ENCODE measurements around the gene P3H2.

P3H2 gene

DNA sequence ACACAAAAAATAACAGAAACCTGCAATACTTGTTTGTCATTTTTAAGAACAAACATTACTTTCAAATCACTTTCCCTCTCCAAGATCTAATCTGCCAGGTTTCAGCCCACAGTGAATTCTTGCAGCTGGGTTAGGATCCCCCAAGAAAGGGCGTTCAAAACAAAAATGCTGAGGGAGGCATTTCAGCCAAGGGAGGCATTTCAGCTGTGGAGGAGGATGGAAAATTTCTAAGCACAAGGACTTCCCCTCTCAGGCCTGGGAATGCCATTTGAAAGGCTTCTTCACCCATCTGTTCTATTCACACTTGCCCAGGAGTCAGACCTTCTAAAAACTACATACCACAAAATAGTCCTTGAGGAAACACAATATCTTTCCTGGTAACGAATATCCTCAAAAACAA is 69.1 kb downstream of the P3H2 start:
- H3K36me3 ChIP-seq (ENCODE audit: insufficient read depth, low read length): no peaks in the 10 kb centered on the region
- DNase-seq (ENCODE audit: low read depth, low spot score): no peak
- no peaks in the 10 kb centered on the region for H3K9me3 ChIP-seq (ENCODE audit: low read depth, low read length)
- no peak overlapping the region for H3K9ac ChIP-seq (ENCODE audit: insufficient read length)
- H3K4me3 ChIP-seq: peak overlapping the region; percentile 29; the same call in 1 of the 2 replicates
- H3K27ac ChIP-seq: peak overlapping the region; percentile 82
- TF ChIP-seq FOXP2 (optimal IDR thresholded peaks at IDR 0.05; ENCODE audit: control extremely low read depth, extremely low read length, insufficient read depth) (no peak), EZH2 (IDR thresholded peaks at IDR 0.05) (no peak), POLR2AphosphoS5 (IDR thresholded peaks at IDR 0.05; ENCODE audit: borderline replicate concordance, low read depth, low read length) (no peak)

DNA sequence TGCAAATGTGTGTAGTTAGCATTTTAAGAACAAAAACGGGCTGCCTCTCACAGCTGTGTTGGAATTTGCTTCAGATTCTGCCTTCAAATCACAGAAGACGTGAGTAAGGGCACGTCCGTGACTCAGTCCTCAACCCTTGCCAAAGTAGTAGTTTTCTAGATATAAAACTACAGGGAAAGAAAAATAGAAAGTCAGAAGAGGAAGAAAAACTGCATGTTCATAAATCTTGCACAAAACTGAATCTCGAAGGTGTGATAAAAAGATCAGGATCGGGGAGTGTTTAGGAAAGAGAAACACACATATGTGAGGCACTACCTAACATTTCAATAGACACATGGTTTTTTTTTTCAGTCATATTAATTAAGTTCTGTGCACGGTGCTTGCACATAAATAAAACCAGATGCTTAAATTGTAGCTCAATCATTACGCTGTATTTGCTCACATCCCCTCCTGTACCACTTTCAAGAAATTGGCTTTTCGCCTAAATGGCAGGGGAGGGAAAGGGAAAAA is 71.7 kb downstream of the P3H2 start:
- Histone ChIP-seq H3K9ac (ENCODE audit: insufficient read length) (peak overlapping the region; percentile 69), H3K4me3 (peak overlapping the region; percentile 76), H3K36me3 (ENCODE audit: insufficient read depth, low read length) (no peaks in the 10 kb centered on the region), H3K9me3 (ENCODE audit: low read depth, low read length) (no peaks in the 10 kb centered on the region), H3K27ac (peak overlapping the region; percentile 95)
- 0 out of 2 replicates have a peak, but pooled peaks have one; percentile 28 for TF ChIP-seq POLR2AphosphoS5 (IDR thresholded peaks at IDR 0.05; ENCODE audit: borderline replicate concordance, low read depth, low read length)
- no peak for TF ChIP-seq EZH2 (IDR thresholded peaks at IDR 0.05)
- no peak for TF ChIP-seq FOXP2 (optimal IDR thresholded peaks at IDR 0.05; ENCODE audit: control extremely low read depth, extremely low read length, insufficient read depth)
- peak; percentile 76 for DNase-seq (ENCODE audit: low read depth, low spot score)

DNA sequence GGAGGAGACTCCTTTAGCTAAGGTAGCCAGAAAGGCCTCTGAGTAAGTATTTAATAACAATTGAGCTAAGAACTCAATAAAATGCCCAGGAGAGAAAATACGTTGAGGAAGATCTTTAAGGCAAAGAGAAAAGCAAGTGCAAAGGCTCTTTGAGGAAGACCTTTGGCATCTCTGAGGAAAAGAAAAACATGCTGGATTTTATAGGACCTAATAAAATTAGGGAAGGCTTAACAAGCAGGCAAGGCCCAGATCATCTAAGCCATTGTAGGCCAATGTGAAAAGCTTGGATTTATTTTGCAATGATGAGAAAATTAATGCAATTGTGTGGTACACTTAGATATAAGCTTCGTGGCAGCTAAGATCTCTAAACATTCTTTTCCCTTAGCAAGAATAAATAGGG is 75.7 kb downstream of the P3H2 start:
- H3K36me3 ChIP-seq (ENCODE audit: insufficient read depth, low read length): no peaks in the 10 kb centered on the region
- no peak overlapping the region for H3K4me3 ChIP-seq
- DNase-seq (ENCODE audit: low read depth, low spot score): no peak
- no peaks in the 10 kb centered on the region for H3K9me3 ChIP-seq (ENCODE audit: low read depth, low read length)
- peak overlapping the region; percentile 77 for H3K27ac ChIP-seq
- no peak overlapping the region for H3K9ac ChIP-seq (ENCODE audit: insufficient read length)
- TF ChIP-seq EZH2 (IDR thresholded peaks at IDR 0.05): no peak
- TF ChIP-seq FOXP2 (optimal IDR thresholded peaks at IDR 0.05; ENCODE audit: control extremely low read depth, extremely low read length, insufficient read depth): no peak
- no peak for TF ChIP-seq POLR2AphosphoS5 (IDR thresholded peaks at IDR 0.05; ENCODE audit: borderline replicate concordance, low read depth, low read length)

DNA sequence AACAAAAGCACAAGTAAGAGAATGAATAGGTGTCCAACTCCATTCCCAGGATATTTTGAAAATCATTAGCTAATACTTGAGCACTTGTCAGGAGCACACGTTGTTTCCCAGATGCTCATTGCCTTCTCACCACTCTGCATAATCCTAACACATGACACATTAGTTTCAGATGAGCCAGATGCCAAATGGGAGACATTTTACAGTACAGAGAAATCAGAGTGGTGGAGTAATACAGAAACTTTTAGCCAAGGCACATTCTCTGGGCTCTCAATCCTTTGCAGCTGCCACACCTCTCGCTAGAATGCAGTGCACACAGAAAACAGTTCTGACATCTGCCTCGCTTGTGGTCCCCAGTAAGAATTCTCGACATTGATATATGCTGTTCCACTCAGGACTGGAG is 76.6 kb downstream of the P3H2 start:
- no peak for DNase-seq (ENCODE audit: low read depth, low spot score)
- Histone ChIP-seq H3K9me3 (ENCODE audit: low read depth, low read length) (no peaks in the 10 kb centered on the region), H3K9ac (ENCODE audit: insufficient read length) (no peak overlapping the region), H3K4me3 (peak overlapping the region; percentile 14; the same call in 1 of the 2 replicates), H3K36me3 (ENCODE audit: insufficient read depth, low read length) (no peaks in the 10 kb centered on the region), H3K27ac (peak overlapping the region; percentile 77)
- TF ChIP-seq FOXP2 (optimal IDR thresholded peaks at IDR 0.05; ENCODE audit: control extremely low read depth, extremely low read length, insufficient read depth) (no peak), POLR2AphosphoS5 (IDR thresholded peaks at IDR 0.05; ENCODE audit: borderline replicate concordance, low read depth, low read length) (no peak), EZH2 (IDR thresholded peaks at IDR 0.05) (no peak)

DNA sequence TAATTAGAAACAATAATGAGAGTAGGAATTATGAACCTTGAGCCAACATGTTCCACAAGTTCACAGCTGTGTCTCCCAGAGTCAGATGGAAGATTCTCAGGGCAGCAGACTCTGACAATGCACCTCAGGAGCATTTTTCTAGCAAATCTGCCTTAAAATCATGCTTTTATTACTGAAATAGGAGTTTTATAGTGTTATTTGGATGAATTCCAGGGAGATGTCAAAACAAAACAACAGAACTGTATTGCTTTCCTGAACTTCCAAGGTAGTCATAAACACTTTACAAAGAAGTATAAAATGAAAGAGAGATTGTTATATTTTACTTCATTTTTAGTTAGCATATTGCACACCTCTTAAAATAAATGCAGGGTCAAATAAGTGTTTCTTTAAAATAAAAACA is 77.0 kb downstream of the P3H2 start:
- no peak for DNase-seq (ENCODE audit: low read depth, low spot score)
- H3K36me3 ChIP-seq (ENCODE audit: insufficient read depth, low read length): no peaks in the 10 kb centered on the region
- H3K27ac ChIP-seq: peak overlapping the region; percentile 77
- H3K9ac ChIP-seq (ENCODE audit: insufficient read length): no peak overlapping the region
- peak overlapping the region; percentile 14; the same call in 1 of the 2 replicates for H3K4me3 ChIP-seq
- H3K9me3 ChIP-seq (ENCODE audit: low read depth, low read length): no peaks in the 10 kb centered on the region
- no peak for TF ChIP-seq FOXP2 (optimal IDR thresholded peaks at IDR 0.05; ENCODE audit: control extremely low read depth, extremely low read length, insufficient read depth)
- no peak for TF ChIP-seq EZH2 (IDR thresholded peaks at IDR 0.05)
- no peak for TF ChIP-seq POLR2AphosphoS5 (IDR thresholded peaks at IDR 0.05; ENCODE audit: borderline replicate concordance, low read depth, low read length)

DNA sequence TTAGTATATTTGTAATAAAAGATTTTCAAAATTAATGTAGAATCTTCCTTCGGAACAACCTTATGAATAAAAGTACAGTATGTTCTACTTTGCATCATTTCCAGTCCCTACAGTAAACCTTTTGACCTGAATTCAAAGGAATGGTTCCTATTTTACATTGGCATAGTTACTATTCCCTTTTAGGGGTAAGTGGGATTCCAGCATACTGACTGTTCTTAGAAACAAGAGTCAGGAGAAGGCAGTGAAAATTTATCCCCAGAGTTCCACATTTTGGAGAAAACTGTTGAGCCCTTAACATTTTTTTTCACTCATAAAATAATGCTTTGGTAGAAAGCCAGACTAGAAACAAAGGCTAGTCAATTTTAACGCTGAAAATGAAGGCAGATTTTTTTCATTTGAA is 78.1 kb downstream of the P3H2 start:
- H3K9ac ChIP-seq (ENCODE audit: insufficient read length): peak overlapping the region; percentile 63
- no peaks in the 10 kb centered on the region for H3K36me3 ChIP-seq (ENCODE audit: insufficient read depth, low read length)
- peak overlapping the region; percentile 79 for H3K27ac ChIP-seq
- DNase-seq (ENCODE audit: low read depth, low spot score): no peak
- TF ChIP-seq FOXP2 (optimal IDR thresholded peaks at IDR 0.05; ENCODE audit: control extremely low read depth, extremely low read length, insufficient read depth): no peak
- no peak for TF ChIP-seq EZH2 (IDR thresholded peaks at IDR 0.05)
- TF ChIP-seq POLR2AphosphoS5 (IDR thresholded peaks at IDR 0.05; ENCODE audit: borderline replicate concordance, low read depth, low read length): no peak
- peak overlapping the region; percentile 24; the same call in 1 of the 2 replicates for H3K4me3 ChIP-seq
- no peaks in the 10 kb centered on the region for H3K9me3 ChIP-seq (ENCODE audit: low read depth, low read length)

DNA sequence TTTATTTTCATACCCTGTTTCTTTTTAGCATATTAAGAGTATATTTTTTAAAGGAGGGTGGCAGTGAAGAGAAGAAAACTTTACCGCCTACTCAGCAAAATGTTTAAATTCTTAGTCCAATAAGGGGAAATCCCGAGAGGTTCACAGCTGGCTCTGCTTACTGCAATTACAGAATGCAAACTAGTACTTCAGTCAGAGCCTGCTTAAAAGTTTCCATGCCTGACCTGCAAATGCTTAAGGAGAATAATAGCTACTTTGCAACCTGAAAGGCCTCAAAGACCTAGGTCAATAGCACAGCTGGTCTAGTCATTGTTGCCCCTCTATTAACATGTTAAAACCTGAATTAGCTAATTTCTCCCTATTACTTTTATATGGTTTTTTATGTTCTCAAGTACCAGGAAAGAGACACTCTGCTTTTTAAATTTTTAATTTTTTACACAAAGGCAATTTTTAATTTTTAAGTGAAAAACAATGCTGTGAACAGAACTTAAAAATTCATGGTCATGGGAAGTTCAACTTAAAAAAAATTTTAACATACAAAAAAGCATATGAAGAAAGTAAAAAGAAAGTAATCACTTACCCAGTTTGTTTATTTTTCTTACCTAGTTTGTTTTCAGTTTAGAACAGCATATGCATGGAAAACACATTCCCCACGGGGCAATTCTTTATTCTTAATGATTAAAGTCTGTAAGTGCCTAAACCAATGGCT is 79.2 kb downstream of the P3H2 start:
- H3K9ac ChIP-seq (ENCODE audit: insufficient read length): peak overlapping the region; percentile 63
- H3K36me3 ChIP-seq (ENCODE audit: insufficient read depth, low read length): no peaks in the 10 kb centered on the region
- DNase-seq (ENCODE audit: low read depth, low spot score): peak; percentile 95
- H3K9me3 ChIP-seq (ENCODE audit: low read depth, low read length): no peaks in the 10 kb centered on the region
- H3K27ac ChIP-seq: peak overlapping the region; percentile 79
- H3K4me3 ChIP-seq: peak overlapping the region; percentile 62
- peak; percentile 37; the same call in 1 of the 2 replicates for TF ChIP-seq POLR2AphosphoS5 (IDR thresholded peaks at IDR 0.05; ENCODE audit: borderline replicate concordance, low read depth, low read length)
- no peak for TF ChIP-seq FOXP2 (optimal IDR thresholded peaks at IDR 0.05; ENCODE audit: control extremely low read depth, extremely low read length, insufficient read depth)

DNA sequence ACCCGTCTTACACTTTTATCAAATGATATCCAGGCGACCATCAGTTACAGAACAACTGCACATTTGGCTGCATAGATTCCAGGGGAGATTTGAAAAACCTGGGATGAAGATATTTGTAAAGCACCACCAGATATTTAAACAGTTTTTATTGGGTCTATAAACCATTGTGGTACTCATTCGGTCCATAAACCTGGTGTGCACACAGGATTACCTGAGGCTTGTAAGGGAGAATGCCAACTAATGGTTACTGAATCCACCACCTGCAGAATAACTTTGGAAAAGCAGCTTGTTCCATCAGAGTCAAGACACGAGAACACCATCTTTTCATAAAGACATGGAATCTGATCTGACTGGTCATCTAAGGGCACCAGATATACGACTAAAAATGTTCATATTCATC is 80.6 kb downstream of the P3H2 start:
- Histone ChIP-seq H3K4me3 (no peak overlapping the region), H3K9me3 (ENCODE audit: low read depth, low read length) (no peaks in the 10 kb centered on the region), H3K36me3 (ENCODE audit: insufficient read depth, low read length) (no peaks in the 10 kb centered on the region), H3K27ac (peak overlapping the region; percentile 81), H3K9ac (ENCODE audit: insufficient read length) (no peak overlapping the region)
- no peak for DNase-seq (ENCODE audit: low read depth, low spot score)
- TF ChIP-seq FOXP2 (optimal IDR thresholded peaks at IDR 0.05; ENCODE audit: control extremely low read depth, extremely low read length, insufficient read depth) (no peak), EZH2 (IDR thresholded peaks at IDR 0.05) (no peak), POLR2AphosphoS5 (IDR thresholded peaks at IDR 0.05; ENCODE audit: borderline replicate concordance, low read depth, low read length) (no peak)
